ENCODE data around the gene ARHGAP12.

The ARHGAP12 gene

GRCh38 chr10:31757831-31758230 is 170.8 kb downstream of the ARHGAP12 start:
- Histone ChIP-seq H2AFZ (ENCODE audit: low read depth, low read length) (no peak overlapping the region), H3K79me2 (ENCODE audit: insufficient read depth, low read length) (no peaks in the 10 kb centered on the region), H3K9ac (ENCODE audit: low read depth, low read length) (no peak overlapping the region), H3K27ac (ENCODE audit: low read length) (no peak overlapping the region), H3K4me3 (ENCODE audit: low read depth in 1 of 2, low read length in 2 of 2) (no peak overlapping the region), H3K36me3 (ENCODE audit: insufficient read depth, low read length) (no peaks in the 10 kb centered on the region), H3K9me3 (ENCODE audit: insufficient read depth, low read length, severe bottlenecking) (no peaks in the 10 kb centered on the region), H3K4me2 (ENCODE audit: insufficient read depth, low read length) (no peak overlapping the region), H3K4me1 (ENCODE audit: insufficient read depth, low read length) (peaks cover 16% of the 10 kb centered on the region), H4K20me1 (ENCODE audit: insufficient read depth, low read length) (no peaks in the 10 kb centered on the region), H3K27me3 (ENCODE audit: insufficient read depth, low read length, poor library complexity) (no peaks in the 10 kb centered on the region)
- ATAC-seq (ENCODE audit: insufficient read depth, low read depth) (no peak), DNase-seq (no peak)
- no peak for TF ChIP-seq CTCF (IDR thresholded peaks at IDR 0.05; ENCODE audit: borderline replicate concordance, extremely low read depth, low read length, poor library complexity, severe bottlenecking)
- no peak for TF ChIP-seq EZH2 (IDR thresholded peaks at IDR 0.05; ENCODE audit: borderline replicate concordance, low read depth, low read length, severe bottlenecking)

GRCh38 chr10:31757386-31757791 is 171.2 kb downstream of the ARHGAP12 start:
- no peaks in the 10 kb centered on the region for H4K20me1 ChIP-seq (ENCODE audit: insufficient read depth, low read length)
- no peak overlapping the region for H3K9ac ChIP-seq (ENCODE audit: low read depth, low read length)
- H3K4me3 ChIP-seq (ENCODE audit: low read depth in 1 of 2, low read length in 2 of 2) = no peak overlapping the region
- no peaks in the 10 kb centered on the region for H3K79me2 ChIP-seq (ENCODE audit: insufficient read depth, low read length)
- no peak overlapping the region for H3K4me2 ChIP-seq (ENCODE audit: insufficient read depth, low read length)
- no peak overlapping the region for H3K27ac ChIP-seq (ENCODE audit: low read length)
- no peak overlapping the region for H2AFZ ChIP-seq (ENCODE audit: low read depth, low read length)
- no peaks in the 10 kb centered on the region for H3K27me3 ChIP-seq (ENCODE audit: insufficient read depth, low read length, poor library complexity)
- no peak for TF ChIP-seq EZH2 (IDR thresholded peaks at IDR 0.05; ENCODE audit: borderline replicate concordance, low read depth, low read length, severe bottlenecking)
- no peak for TF ChIP-seq CTCF (IDR thresholded peaks at IDR 0.05; ENCODE audit: borderline replicate concordance, extremely low read depth, low read length, poor library complexity, severe bottlenecking)
- peaks cover 16% of the 10 kb centered on the region for H3K4me1 ChIP-seq (ENCODE audit: insufficient read depth, low read length)
- DNase-seq (no peak), ATAC-seq (ENCODE audit: insufficient read depth, low read depth) (no peak)
- H3K36me3 ChIP-seq (ENCODE audit: insufficient read depth, low read length) = no peaks in the 10 kb centered on the region
- no peaks in the 10 kb centered on the region for H3K9me3 ChIP-seq (ENCODE audit: insufficient read depth, low read length, severe bottlenecking)

DNA sequence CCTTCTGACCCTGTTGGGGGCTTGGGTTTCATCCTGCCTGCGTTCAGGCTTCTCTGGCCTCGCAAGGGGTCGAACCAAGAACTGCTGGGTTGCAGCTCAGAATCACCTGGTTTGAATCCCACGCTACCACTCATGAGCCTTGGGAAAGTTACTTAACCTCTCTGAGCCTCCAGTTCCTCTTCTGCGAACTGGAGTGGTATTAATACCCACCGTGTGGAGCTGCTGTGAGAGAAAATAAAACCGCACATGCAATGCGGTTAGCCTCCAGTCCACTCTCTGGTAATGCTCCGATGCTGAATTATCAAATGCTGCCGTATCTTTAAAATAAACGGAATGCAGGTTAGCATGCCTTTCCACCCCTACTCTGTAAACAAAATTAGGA is 171.9 kb downstream of the ARHGAP12 start:
- Histone ChIP-seq H3K27ac (ENCODE audit: low read length) (no peak overlapping the region), H3K9me3 (ENCODE audit: insufficient read depth, low read length, severe bottlenecking) (no peaks in the 10 kb centered on the region), H3K79me2 (ENCODE audit: insufficient read depth, low read length) (no peaks in the 10 kb centered on the region), H3K27me3 (ENCODE audit: insufficient read depth, low read length, poor library complexity) (no peaks in the 10 kb centered on the region), H3K4me3 (ENCODE audit: low read depth in 1 of 2, low read length in 2 of 2) (no peak overlapping the region), H2AFZ (ENCODE audit: low read depth, low read length) (no peak overlapping the region), H4K20me1 (ENCODE audit: insufficient read depth, low read length) (no peaks in the 10 kb centered on the region), H3K9ac (ENCODE audit: low read depth, low read length) (no peak overlapping the region), H3K4me2 (ENCODE audit: insufficient read depth, low read length) (no peak overlapping the region), H3K36me3 (ENCODE audit: insufficient read depth, low read length) (no peaks in the 10 kb centered on the region), H3K4me1 (ENCODE audit: insufficient read depth, low read length) (peaks cover 16% of the 10 kb centered on the region)
- TF ChIP-seq EZH2 (IDR thresholded peaks at IDR 0.05; ENCODE audit: borderline replicate concordance, low read depth, low read length, severe bottlenecking) = no peak
- ATAC-seq (ENCODE audit: insufficient read depth, low read depth) (no peak), DNase-seq (no peak)

DNA sequence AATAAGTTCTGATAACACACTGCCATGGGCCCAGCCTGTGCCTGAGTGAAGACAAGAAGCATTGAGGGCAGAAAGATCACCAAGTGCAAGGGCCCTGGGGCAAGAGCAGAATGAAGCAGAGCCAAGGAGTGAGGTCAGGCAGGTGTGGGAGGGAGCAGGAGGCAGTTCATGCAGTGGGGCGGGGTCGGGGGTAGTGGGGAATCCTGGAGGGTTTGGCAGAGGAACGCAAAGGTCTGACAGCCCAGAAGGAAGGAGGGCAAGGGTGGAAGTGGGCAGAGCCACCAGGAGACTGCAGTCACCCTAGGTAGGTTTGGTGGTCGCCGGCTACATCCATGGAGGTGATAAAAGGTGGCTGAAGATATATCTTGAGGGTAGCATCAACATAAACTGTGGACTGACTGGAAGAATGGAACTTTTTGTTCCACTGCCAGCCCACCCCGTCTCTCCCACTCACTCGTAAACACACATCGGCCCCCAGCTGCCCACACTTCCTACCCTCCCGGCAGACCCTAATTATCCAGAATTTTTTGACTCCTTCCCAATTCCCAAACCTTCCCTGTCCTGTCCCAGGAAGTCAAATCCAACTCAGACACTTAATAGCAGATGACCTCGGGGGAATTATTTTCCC is 172.4 kb downstream of the ARHGAP12 start:
- no peaks in the 10 kb centered on the region for H3K79me2 ChIP-seq (ENCODE audit: insufficient read depth, low read length)
- no peak for DNase-seq
- H4K20me1 ChIP-seq (ENCODE audit: insufficient read depth, low read length) = no peaks in the 10 kb centered on the region
- H3K27me3 ChIP-seq (ENCODE audit: insufficient read depth, low read length, poor library complexity) = no peaks in the 10 kb centered on the region
- no peak overlapping the region for H3K4me2 ChIP-seq (ENCODE audit: insufficient read depth, low read length)
- H3K9me3 ChIP-seq (ENCODE audit: insufficient read depth, low read length, severe bottlenecking) = no peaks in the 10 kb centered on the region
- ATAC-seq (ENCODE audit: insufficient read depth, low read depth) = no peak
- H3K9ac ChIP-seq (ENCODE audit: low read depth, low read length) = no peak overlapping the region
- H3K36me3 ChIP-seq (ENCODE audit: insufficient read depth, low read length) = no peaks in the 10 kb centered on the region
- TF ChIP-seq EZH2 (IDR thresholded peaks at IDR 0.05; ENCODE audit: borderline replicate concordance, low read depth, low read length, severe bottlenecking) (no peak), CTCF (IDR thresholded peaks at IDR 0.05; ENCODE audit: borderline replicate concordance, extremely low read depth, low read length, poor library complexity, severe bottlenecking) (no peak)
- no peak overlapping the region for H3K4me3 ChIP-seq (ENCODE audit: low read depth in 1 of 2, low read length in 2 of 2)
- H3K27ac ChIP-seq (ENCODE audit: low read length) = no peak overlapping the region
- peaks cover 15% of the 10 kb centered on the region for H3K4me1 ChIP-seq (ENCODE audit: insufficient read depth, low read length)
- no peak overlapping the region for H2AFZ ChIP-seq (ENCODE audit: low read depth, low read length)

Measured in DND-41 (cell line).